Choroid plexus epithelial cell (primary cell): ENCODE measurements around the gene EME2.
"Not testable (repeated sequence)": the region's sequence is repeated elsewhere in the genome, so short reads cannot be mapped to it uniquely, and the experiment has no call there.

Experiments used
- DNase-seq: peaks from one replicate; pipeline ENCODE4 v3.0.0-alpha.2; 2010; ENCODE audit warnings: low read depth
- H3K4me3 ChIP-seq: 2 replicates; pipeline ENCODE4 v1.5.1; 2011; ENCODE audit warnings: low read depth, mild to moderate bottlenecking, control low read depth, low read length, moderate library complexity
- CTCF ChIP-seq: conservative IDR thresholded peaks from 2 replicates; pipeline ENCODE4 v1.5.1; 2011; ENCODE audit warnings: low read depth, mild to moderate bottlenecking, control low read depth, inconsistent platforms, low read length, moderate library complexity

Gene EME2

GRCh38 chr16:1792836-1793577 lies 20.4 kb downstream of the EME2 start:
- no peak for DNase-seq
- H3K4me3 ChIP-seq: no peak overlapping the region
- no peak for TF ChIP-seq CTCF

- no peak for DNase-seq
- H3K4me3 ChIP-seq: no peak within 1 kb of the TSS
- no peak for TF ChIP-seq CTCF
Observed at GRCh38 chr16:1793578-1794220, 21.1 kb downstream of the EME2 start, which contains the start of gene IGFALS. TSS of gene IGFALS (minus strand) at chr16:1793705. CDS start at chr16:1793652, 53 bp downstream.

- DNase-seq: no peak
- H3K4me3 ChIP-seq: no peak overlapping the region
- TF ChIP-seq CTCF: no peak
Observed at GRCh38 chr16:1794221-1794871, 21.7 kb downstream of the EME2 start.

GRCh38 chr16:1794908-1795666 lies 22.5 kb downstream of the EME2 start:
- no peak for TF ChIP-seq CTCF
- no peak for DNase-seq
- no peak overlapping the region for H3K4me3 ChIP-seq

- H3K4me3 ChIP-seq, DNase-seq: not testable (repeated sequence)
Observed at GRCh38 chr16:1799263-1799662, 26.7 kb downstream of the EME2 start.

- H3K4me3 ChIP-seq: no peak overlapping the region
- no peak for DNase-seq
- TF ChIP-seq CTCF: no peak
Observed at GRCh38 chr16:1800701-1801100, 28.1 kb downstream of the EME2 start.

GRCh38 chr16:1807626-1808025 lies 35.0 kb downstream of the EME2 start:
- TF ChIP-seq CTCF: no peak
- no peak for DNase-seq
- H3K4me3 ChIP-seq: no peak overlapping the region
